GM20000 (cell line): ENCODE data around the gene FAM240B.

Experiments
- DNase-seq: peaks from one replicate; pipeline ENCODE4 v3.0.0; 2012; ENCODE audit warnings: low spot score
- CTCF ChIP-seq: IDR thresholded peaks from 2 replicates; pipeline ENCODE4 v1.5.1; 2012; ENCODE audit warnings: mild to moderate bottlenecking, control low read depth; ENCODE audit errors: extremely low read depth, missing control alignments

FAM240B gene

GRCh38 chr9:38644601-38645000 lies 75.3 kb downstream of the FAM240B start:
- no peak for TF ChIP-seq CTCF
- no peak for DNase-seq
